ENCODE measurements around the gene ADAMTS2.

Gene ADAMTS2

GRCh38 chr5:179345433-179346321 is at the start of gene ADAMTS2:
ADAMTS2 (minus strand) TSS chr5:179345461; CDS start chr5:179345328, 133 bp downstream.
- H3K4me3 ChIP-seq (ENCODE audit: low read depth, low read length), result peak within 1 kb of the TSS; percentile 78
- no peak for DNase-seq (ENCODE audit: low read depth, low spot score)
- CTCF ChIA-PET, result interaction anchor here (2.2 kb wide), 1 partner anchor 10 kb away, joined by 9 read pairs; no protein-coding TSS in a partner anchor
- no peak for TF ChIP-seq CTCF (IDR thresholded peaks at IDR 0.05; ENCODE audit: insufficient read depth, low read length, missing control alignments)
- POLR2A ChIA-PET, result no interaction called here

- TF ChIP-seq CTCF (IDR thresholded peaks at IDR 0.05; ENCODE audit: insufficient read depth, low read length, missing control alignments), result no peak
- ChIA-PET POLR2A (no interaction called here), CTCF (no interaction called here)
- no peak for DNase-seq (ENCODE audit: low read depth, low spot score)
- no peak overlapping the region for H3K4me3 ChIP-seq (ENCODE audit: low read depth, low read length)
Measured at GRCh38 chr5:179393078-179393477, 47.8 kb upstream of the ADAMTS2 start.

GRCh38 chr5:179387151-179388110 is 42.2 kb upstream of the ADAMTS2 start:
- POLR2A ChIA-PET, result no interaction called here
- DNase-seq (ENCODE audit: low read depth, low spot score), result no peak
- CTCF ChIA-PET, result interaction anchor here (0.9 to 1.2 kb wide), 2 partner anchors 17 to 221 kb away, joined by 3 read pairs; no protein-coding TSS in a partner anchor
- H3K4me3 ChIP-seq (ENCODE audit: low read depth, low read length), result no peak overlapping the region
- TF ChIP-seq CTCF (IDR thresholded peaks at IDR 0.05; ENCODE audit: insufficient read depth, low read length, missing control alignments), result no peak

- no peak for TF ChIP-seq CTCF (IDR thresholded peaks at IDR 0.05; ENCODE audit: insufficient read depth, low read length, missing control alignments)
- no peak overlapping the region for H3K4me3 ChIP-seq (ENCODE audit: low read depth, low read length)
- ChIA-PET CTCF (no interaction called here), POLR2A (no interaction called here)
- DNase-seq (ENCODE audit: low read depth, low spot score), result no peak
Measured at GRCh38 chr5:179385914-179386313, 40.7 kb upstream of the ADAMTS2 start.

- ChIA-PET POLR2A (no interaction called here), CTCF (interaction anchor here (1.0 kb wide), 1 partner anchor 21 kb away, joined by 3 read pairs; no protein-coding TSS in a partner anchor)
Measured at GRCh38 chr5:179382486-179382885, 37.2 kb upstream of the ADAMTS2 start.

More at GRCh38 chr5:179382486-179382885, 37.2 kb upstream of the ADAMTS2 start:
- DNase-seq (ENCODE audit: low read depth, low spot score), result no peak
- no peak overlapping the region for H3K4me3 ChIP-seq (ENCODE audit: low read depth, low read length)
- TF ChIP-seq CTCF (IDR thresholded peaks at IDR 0.05; ENCODE audit: insufficient read depth, low read length, missing control alignments), result no peak
